ENCODE measurements around the gene TCTN3. TPM values are rescaled to one million over a fixed set of nuclear protein-coding genes. Genes with fewer than 3 reads are reported as not detected.
"Not testable (repeated sequence)": the region's sequence is repeated elsewhere in the genome, so short reads cannot be mapped to it uniquely, and the experiment has no call there.

TCTN3 gene, protein sequence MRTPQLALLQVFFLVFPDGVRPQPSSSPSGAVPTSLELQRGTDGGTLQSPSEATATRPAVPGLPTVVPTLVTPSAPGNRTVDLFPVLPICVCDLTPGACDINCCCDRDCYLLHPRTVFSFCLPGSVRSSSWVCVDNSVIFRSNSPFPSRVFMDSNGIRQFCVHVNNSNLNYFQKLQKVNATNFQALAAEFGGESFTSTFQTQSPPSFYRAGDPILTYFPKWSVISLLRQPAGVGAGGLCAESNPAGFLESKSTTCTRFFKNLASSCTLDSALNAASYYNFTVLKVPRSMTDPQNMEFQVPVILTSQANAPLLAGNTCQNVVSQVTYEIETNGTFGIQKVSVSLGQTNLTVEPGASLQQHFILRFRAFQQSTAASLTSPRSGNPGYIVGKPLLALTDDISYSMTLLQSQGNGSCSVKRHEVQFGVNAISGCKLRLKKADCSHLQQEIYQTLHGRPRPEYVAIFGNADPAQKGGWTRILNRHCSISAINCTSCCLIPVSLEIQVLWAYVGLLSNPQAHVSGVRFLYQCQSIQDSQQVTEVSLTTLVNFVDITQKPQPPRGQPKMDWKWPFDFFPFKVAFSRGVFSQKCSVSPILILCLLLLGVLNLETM
- 17.7 and 48.1 TPM in 2 replicates for total RNA-seq

DNA sequence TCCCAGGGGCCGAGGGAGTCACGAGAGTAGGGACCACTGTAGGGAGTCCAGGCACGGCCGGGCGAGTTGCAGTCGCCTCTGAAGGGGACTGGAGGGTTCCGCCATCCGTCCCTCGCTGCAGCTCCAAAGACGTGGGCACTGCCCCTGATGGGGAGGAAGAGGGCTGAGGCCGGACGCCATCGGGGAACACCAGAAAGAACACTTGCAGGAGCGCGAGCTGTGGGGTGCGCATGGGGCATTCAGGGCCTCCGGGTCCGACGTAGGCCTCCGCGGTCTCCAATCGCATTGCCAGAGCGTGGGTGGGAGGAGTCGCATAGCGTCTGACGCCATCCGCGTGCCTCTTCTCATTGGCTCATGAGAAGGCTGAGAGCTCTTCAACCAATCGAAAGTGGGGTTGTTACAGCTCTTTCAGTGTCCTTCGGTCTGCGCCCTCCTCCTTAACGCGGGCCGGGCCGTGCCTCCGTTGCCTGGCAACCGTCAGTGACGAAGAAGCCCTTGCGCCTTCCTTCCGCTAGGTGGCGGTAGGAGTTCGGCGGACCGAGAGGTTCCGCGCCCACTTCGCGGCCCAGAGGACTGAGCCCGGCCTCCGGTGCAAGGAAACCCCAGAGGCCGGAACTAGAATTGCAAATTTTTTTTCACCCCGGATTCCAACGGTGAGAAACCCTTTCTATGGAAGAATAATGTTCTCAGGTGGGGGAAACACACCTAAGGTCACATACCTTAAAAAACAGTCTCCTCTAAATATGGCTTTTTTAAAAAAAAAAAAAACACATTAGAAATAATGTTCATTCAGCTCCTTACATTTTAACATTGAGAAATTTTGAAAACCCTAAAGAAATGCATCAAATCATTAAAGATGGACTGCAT is at the start of gene TCTN3:
Gene TCTN3 (minus strand): TSS at position 260 of the 867 bp plus-strand sequence. CDS start 28 bp downstream, at position 232.
- peak; percentile 99 for DNase-seq (ENCODE audit: low read depth)

DNA sequence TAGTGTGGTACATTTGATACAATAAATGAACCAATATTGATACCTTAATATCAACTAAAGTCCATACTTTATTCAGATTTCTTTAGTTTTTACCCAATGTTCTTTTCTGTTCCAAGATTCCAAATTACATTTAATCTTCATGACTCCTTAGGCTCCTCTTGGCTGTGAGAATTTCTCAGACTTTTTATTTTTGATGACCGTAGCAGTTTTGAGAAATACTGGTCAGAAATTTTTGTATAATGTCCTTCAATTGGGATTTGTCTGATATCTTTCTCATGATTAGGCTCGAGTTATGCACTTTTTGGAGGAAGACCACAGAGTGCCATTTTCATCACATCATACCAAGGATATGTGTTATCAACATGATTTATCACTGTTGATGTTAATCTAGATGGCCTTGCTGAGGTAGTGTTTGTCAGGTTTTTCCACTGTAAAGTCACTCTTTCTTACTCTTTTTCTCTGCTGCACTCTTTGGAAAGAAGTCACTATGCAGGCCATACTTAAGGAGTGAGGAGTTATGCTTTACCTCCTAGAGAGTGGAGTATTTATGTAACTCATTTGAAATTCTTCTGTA is 49.3 kb upstream of the TCTN3 start:
- DNase-seq (ENCODE audit: low read depth) = no peak

DNA sequence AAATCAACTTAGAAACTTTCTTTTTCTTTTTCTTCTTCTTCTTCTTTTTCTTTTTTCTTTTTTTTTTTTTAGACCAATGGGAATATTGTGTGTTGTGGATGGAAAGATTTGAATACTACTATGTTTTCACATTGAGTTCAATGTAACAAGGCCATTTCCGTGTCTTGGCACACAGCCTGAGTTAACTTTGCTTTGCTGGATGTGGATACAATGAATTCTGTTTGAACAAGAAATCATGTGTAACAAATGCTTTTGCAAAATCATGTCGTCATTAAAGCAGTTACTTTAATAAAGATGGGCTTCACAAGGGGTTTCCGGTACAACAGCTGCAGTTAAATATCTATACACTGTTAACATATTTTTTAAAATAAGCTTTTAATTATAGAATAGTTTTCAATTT is 48.8 kb upstream of the TCTN3 start:
- DNase-seq (ENCODE audit: low read depth) = peak; percentile 69

DNA sequence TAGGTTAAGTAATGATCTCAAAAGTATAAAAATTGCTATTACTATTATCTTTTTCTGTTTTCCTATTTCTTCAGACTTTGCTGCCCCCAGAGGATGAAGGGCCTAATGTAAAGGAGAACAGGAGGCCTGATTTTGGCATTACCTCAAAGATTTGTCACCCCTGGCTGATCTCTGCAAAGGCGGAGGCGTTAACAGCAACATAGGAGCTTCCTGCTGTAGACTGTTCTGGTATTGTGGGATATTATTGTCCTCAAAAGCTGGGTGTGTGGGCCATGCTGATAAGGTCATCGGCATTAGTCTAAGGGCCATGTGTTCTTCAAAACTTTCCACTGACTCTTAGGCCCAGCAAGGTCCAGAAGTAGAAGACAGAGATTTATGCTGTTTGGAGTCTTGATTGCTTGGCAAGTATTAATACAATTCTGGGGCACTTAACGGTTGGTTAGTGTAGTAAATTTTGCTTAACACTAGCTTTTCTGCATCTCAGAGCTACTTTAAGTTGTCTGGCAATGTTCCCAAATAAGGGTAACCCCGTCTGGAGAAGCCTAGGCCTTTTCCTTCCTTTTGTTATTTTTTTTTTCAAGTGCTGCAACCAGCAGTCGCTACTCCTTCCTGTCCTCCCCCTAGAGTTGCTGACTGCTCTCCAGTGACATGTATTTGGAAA is 48.2 kb upstream of the TCTN3 start:
- peak; percentile 10 for DNase-seq (ENCODE audit: low read depth)

DNA sequence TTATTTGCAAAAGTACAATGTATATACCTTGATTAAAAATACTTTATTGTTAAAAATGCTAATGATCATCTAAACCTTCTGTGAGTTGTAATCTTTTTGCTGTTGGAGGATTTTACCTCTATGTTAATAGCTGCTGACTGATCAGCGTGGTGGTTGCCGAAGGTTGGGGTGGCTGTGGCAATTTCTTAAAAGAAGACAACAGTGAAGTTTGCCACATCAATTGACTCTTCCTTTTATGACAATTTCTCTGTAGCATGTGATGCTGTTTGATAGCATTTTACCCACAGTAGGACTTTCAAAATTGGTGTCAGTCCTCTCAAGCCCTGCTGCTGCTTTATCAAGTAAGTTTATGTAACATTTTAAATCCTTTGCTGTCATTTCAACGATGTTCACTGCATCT is 45.3 kb upstream of the TCTN3 start:
- no peak for DNase-seq (ENCODE audit: low read depth)

DNA sequence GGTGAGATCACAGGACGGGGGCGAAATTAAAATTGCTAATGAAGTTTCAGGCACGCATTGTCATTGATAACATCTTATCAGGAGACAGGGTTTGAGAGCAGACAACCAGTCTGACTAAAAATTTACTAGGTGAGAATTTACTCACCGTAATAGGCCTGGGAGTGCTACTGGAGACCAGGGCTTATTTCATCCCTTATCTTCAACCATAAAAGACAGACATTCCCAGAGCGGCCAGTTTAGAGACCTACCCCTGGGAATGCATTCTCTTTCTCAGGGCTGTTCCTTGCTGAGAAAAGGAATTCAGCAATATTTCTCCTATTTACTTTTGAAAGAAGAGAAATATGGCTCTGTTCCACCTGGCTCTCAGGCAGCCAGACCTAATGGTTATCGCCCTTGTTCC is 39.2 kb upstream of the TCTN3 start:
- DNase-seq (ENCODE audit: low read depth) = not testable (repeated sequence)

DNA sequence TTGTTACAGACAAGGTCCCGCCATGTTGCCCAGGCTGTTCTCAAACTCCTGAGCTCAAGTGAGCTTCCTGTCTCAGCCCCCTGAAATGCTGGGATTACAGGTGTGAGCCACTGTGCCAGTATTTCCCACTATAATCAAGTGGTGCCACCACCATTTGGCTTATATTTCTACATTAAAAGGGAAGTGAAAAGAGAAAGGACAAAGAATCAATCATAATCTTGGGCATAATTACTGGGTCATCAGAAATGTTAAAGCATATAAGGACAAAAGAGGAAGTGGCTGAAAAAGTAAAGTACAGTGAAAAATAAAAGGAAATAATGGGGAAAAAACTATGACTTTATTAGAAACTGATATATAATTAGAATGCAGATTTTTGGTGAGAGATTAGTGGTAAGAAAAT is 36.5 kb upstream of the TCTN3 start:
- DNase-seq (ENCODE audit: low read depth) = no peak

DNA sequence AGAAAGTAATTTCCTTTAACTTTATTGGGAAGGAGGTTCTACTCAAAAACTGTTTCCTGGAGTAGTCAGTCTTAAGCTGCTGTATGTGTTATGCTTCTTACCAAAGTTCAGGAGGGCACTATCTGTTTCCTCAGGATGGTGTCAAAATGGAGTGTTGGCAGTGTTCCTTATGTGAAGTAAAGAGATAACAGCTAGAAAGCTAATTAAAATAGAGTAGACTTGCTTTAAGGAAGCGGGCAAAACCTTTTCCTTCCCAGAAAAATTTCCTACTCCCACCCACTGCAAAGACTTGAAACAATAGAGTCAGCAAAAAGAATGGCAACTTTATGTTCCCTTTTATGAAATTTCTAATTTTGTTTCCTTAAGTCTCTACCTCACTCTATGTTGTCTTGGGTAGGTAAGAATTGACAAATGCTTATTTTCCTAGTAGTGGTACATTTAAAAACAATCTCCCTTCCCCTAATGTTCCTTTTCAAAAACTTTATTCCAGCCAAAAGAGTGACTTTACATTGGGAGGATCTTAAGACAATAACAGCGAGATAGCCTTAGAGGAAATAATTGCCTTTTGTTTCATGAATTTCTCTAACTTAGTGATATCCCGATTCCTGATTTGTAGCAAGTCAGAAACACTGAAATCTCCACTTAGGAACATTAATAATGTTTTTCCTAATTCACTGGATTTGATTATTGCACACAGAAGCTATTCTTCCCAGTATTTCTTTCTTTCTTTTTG is 35.8 kb upstream of the TCTN3 start:
- no peak for DNase-seq (ENCODE audit: low read depth)

DNA sequence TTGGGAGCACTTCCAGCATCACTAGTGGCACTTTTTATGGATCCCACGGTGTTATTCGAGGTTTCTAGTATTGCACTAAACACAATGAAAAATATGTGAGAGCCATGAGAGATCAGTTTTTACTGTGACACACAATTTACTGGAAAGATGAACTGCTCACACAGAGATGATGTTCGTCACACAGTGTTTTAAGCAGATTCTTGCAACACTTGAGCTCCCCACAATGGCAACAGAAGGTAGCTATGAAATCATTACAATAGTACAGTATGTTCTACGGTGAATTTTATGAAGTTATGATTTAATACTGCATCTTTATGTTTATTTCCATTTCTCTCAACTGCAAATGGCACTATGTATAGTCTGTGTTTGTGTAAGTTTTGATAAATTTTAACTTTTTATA is 34.8 kb upstream of the TCTN3 start:
- no peak for DNase-seq (ENCODE audit: low read depth)

DNA sequence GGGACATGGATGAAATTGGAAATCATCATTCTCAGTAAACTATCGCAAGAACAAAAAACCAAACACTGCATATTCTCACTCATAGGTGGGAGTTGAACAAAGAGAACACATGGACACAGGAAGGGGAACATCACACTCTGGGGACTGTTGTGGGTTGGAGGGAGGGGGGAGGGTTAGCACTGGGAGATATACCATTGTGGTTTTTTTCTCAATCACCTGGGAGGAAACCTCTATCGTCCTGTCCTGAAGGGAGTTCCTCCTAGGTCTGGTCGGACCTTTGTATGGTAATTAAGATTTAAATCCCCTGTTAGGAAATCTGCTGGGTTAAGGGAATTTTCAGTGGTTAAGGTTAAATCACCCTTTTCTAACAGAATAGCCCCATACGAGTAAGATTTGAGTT is 28.8 kb upstream of the TCTN3 start:
- DNase-seq (ENCODE audit: low read depth) = not testable (repeated sequence)

DNA sequence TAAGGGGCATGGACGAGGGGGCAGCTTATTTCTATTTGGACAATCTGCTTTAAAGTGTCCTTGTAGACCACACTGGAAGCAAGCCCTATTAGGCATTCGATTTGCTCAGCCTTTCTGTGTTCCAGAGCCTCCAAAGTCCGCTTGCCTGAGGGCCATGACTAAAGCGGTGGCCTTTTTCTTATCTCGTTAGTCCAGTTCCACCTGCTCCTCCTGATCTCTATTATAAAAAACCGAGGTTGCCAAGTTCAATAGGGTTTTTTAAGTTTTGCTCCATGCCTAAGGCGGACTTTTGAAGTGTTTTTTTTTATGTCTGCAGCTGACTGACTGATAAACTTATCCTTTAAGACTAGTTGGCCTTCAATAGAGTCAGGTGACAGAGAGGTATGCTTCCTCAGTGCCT is 27.0 kb upstream of the TCTN3 start:
- DNase-seq (ENCODE audit: low read depth) = not testable (repeated sequence)

DNA sequence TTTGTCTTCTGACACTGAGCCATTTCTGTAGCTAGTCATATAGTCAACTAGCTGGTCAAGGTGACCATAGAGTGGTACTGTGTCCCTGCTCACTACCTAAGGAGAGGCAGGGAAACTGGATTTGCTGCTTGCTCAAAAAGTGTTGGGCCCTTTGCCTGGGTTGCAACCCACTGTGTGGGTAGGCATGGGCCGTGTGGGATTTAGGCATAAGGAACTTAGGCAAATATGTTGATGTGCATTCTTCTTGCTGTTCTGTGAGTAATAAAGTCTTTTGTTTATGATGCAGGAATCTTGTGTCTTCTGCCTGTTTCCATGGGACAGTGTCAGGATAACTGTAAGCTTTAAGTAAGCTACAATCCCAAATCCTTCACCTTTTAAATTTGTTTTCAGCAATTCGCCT is 23.1 kb upstream of the TCTN3 start:
- DNase-seq (ENCODE audit: low read depth) = no peak

DNA sequence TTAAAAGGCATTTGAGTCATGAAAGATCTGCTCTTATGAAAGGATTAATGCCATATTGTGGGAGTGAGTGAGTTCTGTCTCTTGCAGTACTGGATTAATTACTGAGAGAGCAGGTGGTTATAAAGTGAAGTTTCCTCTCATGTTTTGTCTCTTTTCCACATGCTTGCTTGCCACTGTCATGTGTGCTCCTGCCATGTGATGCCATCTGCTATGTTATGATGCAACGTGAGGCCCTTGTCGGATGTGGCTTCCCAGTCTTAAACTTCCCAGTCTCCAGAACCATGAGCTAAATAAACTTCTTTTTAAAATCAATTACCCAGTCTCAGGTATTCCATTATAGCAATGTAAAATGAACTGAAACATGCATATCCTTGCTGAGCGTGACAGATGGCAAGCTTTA is 22.7 kb upstream of the TCTN3 start:
- DNase-seq (ENCODE audit: low read depth) = no peak

DNA sequence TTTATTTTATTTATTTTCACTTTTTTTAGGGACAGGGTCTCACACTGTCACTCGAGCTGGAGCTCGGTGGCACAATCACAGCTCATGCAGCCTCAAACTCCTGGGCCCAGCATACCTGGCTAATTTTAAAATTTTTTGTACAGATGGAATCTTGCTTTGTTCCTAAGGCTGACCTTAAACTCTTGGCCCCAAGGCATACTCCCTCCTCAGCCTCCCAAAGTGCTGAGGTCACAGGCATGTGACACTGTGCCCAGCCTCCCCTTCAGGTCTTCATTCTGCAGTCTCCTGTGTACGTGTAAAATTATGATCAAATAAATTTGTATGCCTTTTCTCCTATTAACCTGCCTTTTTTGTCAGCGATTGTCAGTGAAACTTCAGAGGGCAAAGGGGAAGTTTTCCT is 17.8 kb upstream of the TCTN3 start:
- no peak for DNase-seq (ENCODE audit: low read depth)

DNA sequence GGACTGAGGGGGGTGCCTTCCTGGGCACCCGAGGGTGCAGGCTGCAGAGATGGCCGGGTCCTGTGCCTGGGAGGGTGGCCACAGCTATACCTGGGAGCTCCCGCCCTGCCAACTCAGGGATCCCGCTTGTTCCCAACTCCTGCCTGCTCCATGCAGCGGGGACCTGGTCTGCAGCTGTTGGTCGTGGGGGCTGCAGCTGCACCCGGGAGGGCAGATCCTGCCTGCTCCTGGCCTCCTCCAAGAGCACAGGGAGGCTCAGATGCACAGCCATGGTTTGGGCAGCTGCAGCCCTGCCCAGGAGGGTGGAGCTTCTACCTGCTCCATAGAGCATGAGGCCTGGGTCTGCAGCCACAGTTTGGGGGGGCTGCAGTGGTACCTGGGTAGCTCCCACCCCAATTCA is 13.3 kb upstream of the TCTN3 start:
- DNase-seq (ENCODE audit: low read depth) = no peak

DNA sequence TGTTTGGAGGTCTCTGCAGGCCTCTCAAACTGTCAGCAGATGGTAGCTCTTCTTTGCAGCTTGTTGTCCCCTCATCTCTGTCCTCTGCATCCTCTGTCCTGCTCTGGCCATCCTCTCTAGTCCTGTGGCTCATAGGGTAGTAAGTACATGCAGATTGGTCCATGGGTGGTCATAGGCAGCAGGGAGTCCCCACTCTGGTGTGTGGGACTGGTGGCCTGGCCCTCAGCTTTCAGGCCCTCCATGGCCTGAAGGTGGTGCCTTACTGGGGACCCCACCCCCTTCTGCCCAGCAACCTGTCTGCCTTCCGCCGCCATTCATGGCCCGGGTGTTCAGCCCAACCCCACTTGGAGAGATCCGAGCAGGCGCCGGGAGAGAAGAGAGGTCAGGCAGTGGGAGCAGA is 12.8 kb upstream of the TCTN3 start:
- DNase-seq (ENCODE audit: low read depth) = no peak

DNA sequence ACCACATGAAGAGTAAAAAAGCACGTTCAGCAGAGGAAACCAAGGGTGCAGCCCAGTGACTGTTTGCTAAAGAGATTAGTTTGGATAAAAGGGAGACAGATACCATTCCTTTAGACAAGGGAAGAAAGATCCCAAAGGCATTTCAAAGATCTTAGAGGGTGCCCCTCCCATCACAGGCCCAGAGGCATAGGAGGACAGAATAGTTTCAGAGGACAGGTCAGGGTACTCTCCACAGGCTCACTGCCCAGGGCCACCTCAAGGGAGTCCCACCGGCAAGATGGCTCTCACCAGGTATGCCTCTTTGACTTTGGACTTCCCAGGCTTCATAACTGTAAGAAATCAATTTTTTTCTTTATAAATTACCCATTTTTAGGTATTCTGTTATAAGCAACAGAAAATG is 4.7 kb upstream of the TCTN3 start:
- DNase-seq (ENCODE audit: low read depth) = no peak

DNA sequence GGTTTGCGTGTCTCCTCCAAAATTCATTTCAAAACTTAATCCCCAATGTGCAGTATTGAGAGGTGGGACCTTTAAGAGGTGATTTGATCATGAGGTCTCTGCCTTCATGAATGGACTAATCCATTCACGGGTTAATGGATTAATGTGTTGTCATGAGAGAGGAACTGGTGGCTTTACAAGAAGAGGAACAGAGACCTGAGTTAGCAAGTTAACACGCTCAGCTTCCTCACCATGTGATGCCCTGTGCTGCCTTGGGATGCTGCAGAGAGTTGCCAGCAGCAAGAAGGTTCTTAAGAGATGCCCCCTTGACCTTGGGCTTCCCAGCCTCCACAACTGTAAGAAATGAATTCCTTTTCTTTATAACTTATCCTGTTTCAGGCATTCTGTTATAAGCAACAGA is 3.7 kb upstream of the TCTN3 start:
- DNase-seq (ENCODE audit: low read depth) = no peak

DNA sequence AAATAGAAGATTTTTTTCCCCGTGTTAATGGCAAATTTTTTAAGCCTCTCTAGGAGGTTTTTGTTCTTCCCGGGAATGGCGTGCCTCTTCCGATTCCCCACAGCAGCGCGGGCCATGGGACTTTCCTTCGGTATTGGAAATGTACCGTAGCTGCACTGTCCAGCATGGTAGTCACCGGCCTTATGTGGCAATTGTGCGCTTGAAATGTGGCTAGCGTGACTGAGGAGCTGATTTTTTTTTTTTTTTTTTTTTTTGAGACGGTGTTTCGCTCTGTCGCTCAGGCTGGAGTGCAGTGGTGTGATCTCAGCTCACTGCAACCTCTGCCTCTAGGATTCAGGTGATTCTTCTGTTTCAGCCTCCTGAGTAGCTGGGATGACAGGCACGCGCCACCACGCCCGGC is 938 bp upstream of the TCTN3 start:
- DNase-seq (ENCODE audit: low read depth) = no peak

DNA sequence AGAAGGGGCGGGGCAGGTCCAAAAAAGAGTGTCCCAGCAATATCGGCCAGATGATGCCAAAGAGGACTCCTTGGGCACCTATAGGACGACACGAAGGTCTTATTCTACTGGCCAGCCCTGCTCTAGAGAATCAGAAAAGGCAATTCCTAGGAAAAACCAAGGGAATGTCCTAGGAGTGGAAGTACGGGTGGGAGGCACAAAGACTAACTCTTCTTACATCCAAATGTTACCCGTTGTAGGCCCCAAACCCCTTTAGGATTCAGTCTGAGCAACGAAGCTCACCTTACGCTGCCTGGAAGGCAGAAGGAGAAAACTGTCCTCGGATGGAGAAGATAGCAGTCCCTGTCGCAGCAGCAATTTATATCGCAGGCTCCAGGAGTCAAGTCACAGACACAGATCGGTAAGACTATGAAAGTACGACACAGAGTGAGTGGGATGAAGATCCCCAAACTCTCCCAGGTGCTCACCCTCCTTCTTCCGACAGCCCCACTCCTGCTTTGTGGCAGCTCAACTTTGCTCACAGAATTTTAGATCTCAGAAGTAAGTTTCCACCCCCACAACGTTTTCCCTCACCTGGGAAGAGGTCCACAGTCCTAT is 558 bp downstream of the TCTN3 start:
- peak; percentile 3 for DNase-seq (ENCODE audit: low read depth)

DNA sequence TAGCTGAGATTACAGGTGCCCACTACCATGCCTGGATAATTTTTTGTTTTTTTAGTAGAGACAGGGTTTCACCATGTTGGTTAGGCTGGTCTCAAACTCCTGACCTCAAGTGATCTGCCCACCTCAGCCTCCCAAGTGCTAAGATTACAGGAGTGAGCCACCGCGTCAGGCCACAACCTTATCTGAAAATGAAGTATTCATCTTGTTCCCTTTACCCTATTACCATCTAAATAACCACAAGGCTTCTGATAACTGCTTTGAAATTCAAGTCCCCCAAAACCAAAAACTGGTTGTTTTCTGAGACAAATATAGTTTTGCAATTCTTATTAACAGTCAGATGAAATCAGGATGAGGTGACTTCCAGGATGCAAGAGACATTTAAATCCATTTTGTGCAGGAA is 2.4 kb downstream of the TCTN3 start:
- DNase-seq (ENCODE audit: low read depth) = no peak

Measured in renal cortical epithelial cell (primary cell).